Activated CD4-positive, alpha-beta T cell treated with anti-CD3 and anti-CD28 coated beads, Interleukin-2, amount 50 U/mL, for 48 hours (primary cell): ENCODE measurements around the gene HCRTR2.
"Not testable (repeated sequence)": the region's sequence is repeated elsewhere in the genome, so short reads cannot be mapped to it uniquely, and the experiment has no call there.

Experiments
- DNase-seq, 2 experiments: peaks; one replicate each; pipeline ENCODE4 v3.0.0-alpha.2; 2020

The HCRTR2 gene

GRCh38 chr6:55174211-55175026, at the start of gene HCRTR2:
TSS of gene HCRTR2 (plus strand) at chr6:55174515. CDS start at chr6:55174588, 73 bp downstream.
- DNase-seq: no peak

DNA sequence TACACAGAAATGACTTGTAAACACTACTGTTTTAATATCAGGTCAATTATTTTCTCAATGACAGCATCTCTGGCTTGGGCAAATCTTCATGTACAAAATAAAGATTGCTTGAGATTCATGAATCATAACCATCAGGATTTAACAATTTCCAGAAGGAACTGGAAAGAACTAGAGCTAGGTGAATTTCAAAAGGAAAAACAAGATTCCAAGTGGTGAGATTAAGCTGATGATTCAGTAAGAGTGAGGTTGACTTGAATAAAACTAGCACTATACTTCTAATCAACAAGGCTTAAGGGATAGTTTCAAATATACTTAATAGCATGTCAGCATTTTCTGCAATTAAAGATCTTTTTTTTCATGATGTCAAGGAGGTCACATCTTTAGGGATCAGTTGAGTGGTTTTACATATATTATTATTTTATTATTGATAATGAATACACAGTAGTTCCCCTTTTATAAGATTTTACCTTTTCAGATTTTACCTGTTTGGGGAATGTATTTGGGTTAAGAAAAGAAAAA, 43.5 kb upstream of the HCRTR2 start:
- DNase-seq: no peak

DNA sequence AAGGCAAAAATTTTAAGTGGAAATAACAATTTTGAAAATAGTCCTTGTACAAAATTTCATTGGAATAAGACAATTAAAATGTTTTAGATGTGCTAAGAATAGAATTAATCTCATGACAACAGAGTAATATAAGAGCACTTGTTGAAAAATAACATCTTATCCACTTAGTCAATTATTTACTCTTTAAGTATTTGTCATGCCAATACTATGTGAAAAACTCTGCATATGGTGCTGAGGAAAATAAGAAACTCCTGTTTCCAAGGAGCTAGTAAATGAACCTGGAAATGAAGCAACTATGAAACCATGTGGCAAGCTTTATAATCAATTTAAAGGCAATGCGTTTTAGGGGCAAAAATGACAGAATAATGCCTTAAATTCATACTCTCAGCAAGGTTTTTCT, 42.7 kb upstream of the HCRTR2 start:
- no peak for DNase-seq

DNA sequence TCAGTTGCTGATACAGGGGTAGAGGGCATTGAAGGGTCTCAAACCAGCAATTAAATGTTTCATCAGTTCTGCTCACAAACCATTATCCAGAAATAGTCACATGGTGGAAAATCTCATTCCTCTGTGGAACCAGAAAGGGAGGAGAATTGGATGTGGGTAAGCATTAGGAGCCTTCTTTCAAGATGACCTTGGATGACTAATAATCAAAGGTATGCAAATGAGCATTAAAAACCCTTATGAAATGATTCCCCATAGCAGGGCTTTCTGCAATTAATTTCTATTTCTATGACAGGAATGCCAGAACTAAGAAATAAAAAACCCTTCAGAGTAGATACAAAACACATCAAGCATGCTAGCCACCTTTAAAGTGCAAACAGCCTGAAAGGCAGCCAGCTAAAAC, 37.4 kb upstream of the HCRTR2 start:
- no peak for DNase-seq

DNA sequence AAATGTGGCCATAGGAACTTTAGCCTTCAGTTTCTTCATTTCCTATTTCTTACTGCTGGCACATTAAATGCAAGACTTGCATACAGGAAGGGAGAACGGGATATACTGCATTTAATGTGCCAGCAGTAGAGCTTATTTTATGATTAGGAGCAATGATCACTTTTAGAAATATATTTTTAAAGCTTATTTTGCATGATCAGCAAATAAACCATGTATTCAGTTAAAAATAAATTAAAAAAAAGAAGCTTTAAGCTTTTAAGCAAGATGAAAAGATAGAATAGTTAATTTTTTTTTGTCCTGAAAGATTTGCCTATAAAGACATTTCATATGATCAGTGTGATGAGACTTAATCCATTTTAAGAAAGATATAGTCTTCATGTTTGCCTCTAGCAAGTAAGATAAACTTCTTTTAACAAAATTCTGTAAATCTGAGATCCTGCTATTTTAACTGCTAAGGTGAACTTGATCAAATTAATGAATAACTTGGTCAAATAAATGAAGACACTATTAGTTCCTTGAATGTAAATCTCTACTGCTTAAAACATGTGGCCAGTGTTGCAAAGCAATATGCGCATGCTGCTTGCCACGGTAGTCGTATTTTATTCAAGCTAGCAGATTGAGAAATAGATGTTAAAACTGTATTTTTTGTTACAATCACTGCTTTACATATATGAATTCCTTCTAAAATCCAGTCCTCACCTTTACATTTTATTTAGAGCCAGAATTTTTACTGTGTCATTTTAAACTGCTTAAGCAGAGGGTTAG, 36.2 kb upstream of the HCRTR2 start:
- no peak for DNase-seq

GRCh38 chr6:55141611-55142010, 32.7 kb upstream of the HCRTR2 start:
- no peak for DNase-seq

DNA sequence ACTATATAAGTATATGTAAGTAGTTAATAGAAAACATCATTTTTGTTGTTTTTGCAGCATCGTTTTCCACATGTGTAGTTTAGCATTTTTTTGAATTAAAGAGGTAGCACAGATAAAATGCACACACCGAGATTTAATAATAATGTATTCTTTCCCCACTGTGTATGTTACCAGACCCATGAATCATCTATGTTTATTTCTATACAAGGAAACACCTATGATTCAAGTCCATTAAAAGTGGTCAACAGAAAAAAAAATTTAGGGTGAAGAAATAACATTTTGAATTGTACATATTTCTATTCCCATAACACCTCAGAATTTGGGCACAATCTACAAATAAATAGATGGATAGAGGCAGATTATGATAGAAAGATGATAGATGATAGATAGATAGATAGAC, 31.7 kb upstream of the HCRTR2 start:
- DNase-seq: no peak

DNA sequence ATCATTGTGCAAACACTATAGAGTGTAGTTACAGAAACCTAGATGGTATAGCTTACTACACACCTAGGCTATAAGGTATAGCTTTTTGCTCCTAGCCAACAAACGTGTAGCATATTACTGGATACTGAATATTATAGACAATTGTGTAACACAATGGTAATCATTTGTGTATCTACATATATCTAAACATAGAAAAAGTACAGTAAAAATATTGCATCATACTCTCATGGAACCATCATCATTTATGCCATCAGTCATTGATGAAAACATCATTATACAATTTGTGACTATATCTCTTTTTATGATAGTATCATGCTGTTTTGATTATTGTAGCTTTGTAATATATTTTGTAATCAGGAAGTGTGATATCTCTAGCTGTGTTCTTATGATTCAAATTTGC, 21.0 kb upstream of the HCRTR2 start:
- no peak for DNase-seq

GRCh38 chr6:55158784-55159183, 15.5 kb upstream of the HCRTR2 start:
- not testable (repeated sequence) for DNase-seq

- DNase-seq: no peak
Observed at GRCh38 chr6:55167860-55168259, 6.5 kb upstream of the HCRTR2 start.

GRCh38 chr6:55175078-55176049, 1.0 kb downstream of the HCRTR2 start:
- DNase-seq: no peak

DNA sequence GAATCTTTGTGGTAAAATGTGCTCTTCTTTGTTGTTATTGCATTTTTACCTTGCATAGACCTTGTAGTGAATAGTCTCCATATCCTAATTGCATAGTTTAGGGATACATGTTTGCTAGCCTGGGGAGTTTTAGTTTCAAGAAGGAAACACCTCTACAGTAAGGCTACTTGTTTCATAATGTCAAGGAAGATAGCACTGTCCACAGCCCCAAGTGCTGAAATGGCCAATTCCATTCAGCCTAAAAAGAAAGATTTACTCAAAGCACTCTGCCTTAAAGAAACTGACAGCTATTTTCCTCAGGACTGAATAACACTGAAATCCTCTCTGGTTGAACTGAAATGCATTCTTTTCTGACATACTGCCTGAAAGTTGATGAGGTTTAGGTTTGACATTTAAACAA, 2.6 kb downstream of the HCRTR2 start:
- DNase-seq: no peak

GRCh38 chr6:55180258-55180657, 5.9 kb downstream of the HCRTR2 start:
- DNase-seq: no peak

DNA sequence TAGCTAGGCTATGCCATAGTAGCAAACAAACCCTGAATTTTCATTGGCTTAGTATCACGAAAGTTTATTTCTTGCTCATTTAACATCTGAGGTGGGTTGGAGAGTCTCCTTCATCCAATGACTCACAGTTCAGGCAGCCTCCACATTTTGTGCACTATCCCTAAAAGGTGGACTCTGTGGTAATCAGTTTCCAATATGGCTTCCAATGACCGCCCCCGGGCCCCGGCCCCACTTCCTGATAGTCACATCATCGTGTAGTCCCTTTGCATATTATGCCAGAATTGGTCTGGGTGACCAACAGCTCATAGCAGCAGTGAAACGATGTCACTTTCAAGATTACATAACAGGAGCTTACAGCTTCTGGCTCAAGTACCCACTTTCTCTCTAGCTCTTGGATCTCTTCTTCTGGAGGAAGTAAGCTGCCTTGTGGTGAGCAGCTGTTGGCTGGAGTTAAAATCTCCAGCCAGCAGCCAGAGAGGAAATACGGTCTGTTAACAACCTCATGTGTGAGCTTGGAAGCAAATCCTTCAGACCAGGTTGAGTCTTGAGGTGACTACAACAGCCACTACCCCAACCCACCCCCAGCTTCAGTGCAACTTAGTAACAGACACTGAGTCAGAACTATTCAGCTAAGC, 7.8 kb downstream of the HCRTR2 start:
- DNase-seq: no peak

DNA sequence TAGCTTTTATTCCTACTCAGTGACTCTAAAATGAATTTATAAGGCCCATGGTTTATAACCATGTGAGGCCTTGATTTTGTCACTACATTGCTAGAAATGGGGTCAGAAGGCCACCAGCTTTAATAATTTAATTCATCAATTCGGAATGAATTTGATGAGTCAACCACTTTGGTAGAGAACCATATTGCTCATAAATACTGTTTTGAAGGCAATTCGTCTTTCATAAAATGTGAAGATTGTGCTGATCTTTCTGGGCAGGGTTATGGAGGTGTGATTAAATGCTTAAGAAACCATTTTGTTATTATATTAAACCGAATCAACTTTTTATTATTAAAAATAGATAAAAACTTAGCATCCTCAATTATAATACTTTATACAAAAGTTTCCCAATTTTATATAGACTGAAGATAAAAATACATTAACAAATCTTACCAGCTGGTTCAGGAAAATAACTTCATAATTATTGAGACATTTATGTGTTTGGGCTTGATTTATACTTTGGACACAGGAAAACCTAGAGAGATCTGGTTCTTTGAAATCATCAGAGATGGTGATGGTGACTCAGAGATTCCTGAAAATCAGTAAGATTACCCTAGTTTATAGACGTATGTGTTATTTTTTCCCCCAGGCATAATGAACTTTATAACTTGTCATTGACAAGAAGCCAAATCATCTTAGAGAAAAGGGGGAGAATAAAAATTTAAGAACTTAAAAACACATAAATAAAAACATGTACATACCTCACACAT, 10.6 kb downstream of the HCRTR2 start:
- DNase-seq: no peak

DNA sequence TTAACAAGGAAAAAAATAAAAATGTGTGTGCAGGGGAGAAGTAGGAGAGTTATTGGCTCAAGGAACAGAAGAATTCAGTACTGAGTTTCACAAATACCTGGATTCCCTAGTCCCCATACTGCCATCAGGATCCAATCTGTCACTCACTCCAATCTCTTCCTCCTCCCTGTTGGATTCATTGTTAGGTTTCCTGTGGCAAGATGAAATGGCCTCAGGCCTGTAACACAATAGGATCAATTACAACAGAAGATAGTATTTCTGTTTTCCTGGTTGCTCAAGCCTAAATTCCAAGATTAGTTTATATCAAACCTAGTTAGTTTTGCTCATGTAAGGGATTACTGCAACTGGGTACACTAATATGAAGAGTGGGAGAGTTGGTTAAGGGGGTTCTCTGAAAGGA, 24.4 kb downstream of the HCRTR2 start:
- no peak for DNase-seq

DNA sequence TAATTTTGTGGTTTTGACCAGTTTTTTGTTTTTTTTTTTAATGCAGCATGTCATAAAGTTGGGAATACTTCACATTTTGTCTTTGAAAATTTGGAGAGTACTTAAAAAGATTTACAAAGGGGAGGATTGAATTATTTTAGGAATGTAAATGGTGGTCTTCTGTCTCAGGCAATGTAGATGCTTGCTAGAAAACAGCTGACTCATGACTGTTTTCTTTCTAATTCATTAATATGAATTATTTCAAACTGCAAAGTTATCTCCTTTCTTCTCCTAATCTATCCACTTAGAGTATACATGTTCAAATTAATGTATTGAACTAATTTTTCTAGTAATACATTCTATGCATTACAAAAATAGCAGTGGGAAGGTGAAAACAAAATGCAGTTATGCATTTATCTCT, 24.9 kb downstream of the HCRTR2 start:
- DNase-seq: no peak

DNA sequence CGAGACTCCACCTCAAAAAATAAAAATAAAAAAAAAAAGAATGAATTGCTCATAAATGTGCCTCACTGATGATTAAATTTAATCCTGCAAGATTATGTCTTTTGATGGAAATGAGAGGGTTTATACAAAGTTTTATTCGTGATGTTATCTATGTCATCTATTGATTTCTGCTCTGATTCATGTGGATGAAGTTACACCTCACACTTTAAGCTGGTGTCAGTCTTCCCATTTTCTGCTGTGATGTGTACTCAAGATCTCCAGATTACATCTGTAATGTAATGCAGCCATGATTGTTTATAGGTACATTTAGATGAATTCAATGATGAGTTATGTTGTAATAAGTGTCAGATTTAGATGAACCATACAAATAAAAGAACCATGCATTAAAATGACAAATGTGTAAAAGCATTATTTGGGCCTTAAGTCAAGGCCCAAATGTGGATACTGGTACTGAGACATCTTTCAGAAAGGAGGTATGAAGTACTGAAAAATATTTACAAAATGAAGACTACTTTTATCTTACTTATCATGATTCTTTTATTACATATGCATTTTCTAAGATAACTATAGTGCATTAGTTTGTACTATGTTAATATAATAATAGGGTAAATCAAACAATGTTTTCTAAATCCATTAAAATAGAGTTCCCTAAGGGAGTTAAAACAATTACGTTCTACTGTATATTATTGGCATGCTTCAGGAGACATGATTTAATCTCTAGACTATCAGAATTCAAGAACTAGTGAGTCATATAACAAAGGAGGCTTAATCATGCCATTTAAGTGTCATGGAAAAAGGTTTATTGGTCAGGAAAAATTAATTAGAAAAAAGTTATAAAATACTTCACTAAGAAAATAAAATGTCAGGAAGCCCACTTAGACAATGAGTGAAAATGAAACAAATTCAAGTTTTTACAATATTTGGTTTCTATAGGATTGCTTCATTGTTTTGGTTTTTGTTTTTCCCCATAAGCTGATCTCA, 34.5 kb downstream of the HCRTR2 start:
- no peak for DNase-seq

DNA sequence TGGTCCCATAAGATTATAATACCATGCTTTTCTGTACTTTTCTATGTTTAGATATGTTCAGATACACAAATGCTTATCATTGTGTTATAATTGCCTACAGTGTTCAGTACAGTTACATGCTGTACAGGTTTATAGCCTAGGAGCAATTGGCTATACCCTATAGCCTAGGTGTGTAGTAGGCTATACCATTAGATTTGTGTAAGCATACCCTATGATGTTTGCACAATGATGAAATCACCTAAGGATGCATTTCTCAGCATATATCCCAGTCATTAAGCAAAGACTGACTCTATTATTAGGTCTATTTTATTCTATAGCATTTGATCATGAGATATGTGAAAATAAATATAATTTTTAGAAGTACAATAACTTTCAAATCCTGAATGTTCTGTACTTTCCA, 36.6 kb downstream of the HCRTR2 start:
- no peak for DNase-seq

- no peak for DNase-seq
Observed at GRCh38 chr6:55212156-55212555, 37.8 kb downstream of the HCRTR2 start.
